Spleen (tissue), 11 donors: ENCODE measurements around the gene MACROD2. TPM values are rescaled to one million over a fixed set of nuclear protein-coding genes. Genes with fewer than 3 reads are reported as not detected.

Experiments
- DNase-seq: peaks from one replicate; pipeline ENCODE4 v3.0.0-alpha.2; 2020
- H3K27ac ChIP-seq, 8 donors: fragments of 200-600 bp; sonication (generic) in 7 of 8; 1 replicate in 4 of 8; 2 replicates in 4 of 8; pipeline versions ENCODE4 v1.5.0 to v1.8.0; 2016 to 2021; ENCODE audit warnings: inconsistent platforms in 4 of 8, mild to moderate bottlenecking in 4 of 8, moderate library complexity in 1 of 8
- H3K27me3 ChIP-seq, 7 donors: fragments of 200-600 bp; sonication (generic) in 6 of 7; replicated peaks in 1 of 7; 1 replicate in 4 of 7; 2 replicates in 3 of 7; pipeline versions ENCODE4 v1.5.0 to v1.8.0; 2016 to 2021; ENCODE audit warnings: inconsistent platforms in 3 of 7, mild to moderate bottlenecking in 1 of 7
- H3K36me3 ChIP-seq, 6 donors: fragments of 200-600 bp; sonication (generic) in 5 of 6; 1 replicate in 4 of 6; 2 replicates in 2 of 6; pipeline versions ENCODE4 v1.5.0 to v1.8.0; 2016 to 2021; ENCODE audit warnings: inconsistent platforms in 2 of 6
- H3K4me1 ChIP-seq, 6 donors: fragments of 200-600 bp; sonication (generic) in 5 of 6; 1 replicate in 3 of 6; 2 replicates in 3 of 6; pipeline versions ENCODE4 v1.5.0 to v1.8.0; 2016 to 2021; ENCODE audit warnings: inconsistent platforms in 3 of 6
- H3K4me3 ChIP-seq, 8 donors: fragments of 200-600 bp; sonication (generic) in 7 of 8; 1 replicate in 4 of 8; 2 replicates in 4 of 8; pipeline versions ENCODE4 v1.5.0 to v1.8.0; 2016 to 2021; ENCODE audit warnings: inconsistent platforms in 4 of 8, mild to moderate bottlenecking in 4 of 8, moderate library complexity in 2 of 8
- H3K9me3 ChIP-seq, 8 donors: fragments of 200-600 bp; sonication (generic) in 7 of 8; 1 replicate in 4 of 8; 2 replicates in 4 of 8; pipeline versions ENCODE4 v1.5.0 to v1.8.0; 2016 to 2021; ENCODE audit warnings: inconsistent platforms in 4 of 8
- CTCF ChIP-seq, 11 experiments: fragments of 200-600 bp in 7 of 11; fragments of 450-650 bp in 4 of 11; sonication (generic) in 4 of 11; IDR thresholded peaks in 8 of 11; conservative IDR thresholded peaks in 3 of 11; 1 replicate in 7 of 11; 2 replicates in 4 of 11; pipeline versions ENCODE4 v1.4.0 to v1.8.0; 2016 to 2021; ENCODE audit warnings: antibody characterized with exemption in 11 of 11, inconsistent platforms in 4 of 11, mild to moderate bottlenecking in 1 of 11
- POLR2A ChIP-seq, 3 donors: fragments of 450-650 bp; IDR thresholded peaks; one replicate each; pipeline ENCODE4 v1.5.1; 2017; ENCODE audit warnings: antibody characterized with exemption in 3 of 3, mild to moderate bottlenecking in 1 of 3
- POLR2AphosphoS5 ChIP-seq, 3 donors: sonication (generic); formaldehyde crosslinking; IDR thresholded peaks; one replicate each; pipeline ENCODE4 v1.5.1; 2017; ENCODE audit warnings: antibody characterized with exemption in 3 of 3
- WGBS, 5 donors: extraction: QIAGEN DNeasy Blood & Tissue Kit in 3 of 5; methylation state at CpG; one replicate each; pipeline versions ENCODE4 v1.1.5 to v1.1.7; 2013 to 2018; 5-methylcytosine and 5-hydroxymethylcytosine counted together
- intact Hi-C: fragments of 100-400 bp; cut with DNase I; formaldehyde crosslinking; loops from one replicate; pipeline ENCODE4 v1.15.0; 2023; ENCODE audit warnings: low total_unique reads
- polyA plus RNA-seq, 3 donors: library from polyadenylated mRNA; stranded (reverse); fragments of 200-250 nt; gene quantifications; one replicate each; pipeline ENCODE4 v1.2.1, GENCODE V29; 2013
- total RNA-seq, 7 donors: library from RNA; depleted of rRNA in 3 of 7; stranded (reverse); fragments of >200 nt in 3 of 7; fragmentation: NEBNext Ultra II Directional in 4 of 7; extraction: Animal tissue kit (Norgen Biotek cat#: 25700) in 4 of 7; gene quantifications; one replicate each; pipeline versions ENCODE4 v1.1.0 to v1.2.1, GENCODE V29; 2016 to 2021
- donor health status: healthy with polysubstance abuse.
- donor health status: DM: no; HTN: no; CAD: no; lungs with moderate emphysema.
- donor health status: DM: no; HTN: no; CAD: no.
- donor health status: Bipolar disorder and iron deficiency.
- donor health status: healthy.
- donor health status: DM: no; HTN: no; CAD: no.
- donor health status: DM: yes; HTN: yes; CAD: no.

The MACROD2 gene
- total and polyA plus RNA-seq, 10 donors = 1.5 to 4.7 (median 3.4) TPM

- Histone ChIP-seq H3K4me1 (no peaks in the 10 kb centered on the region), H3K27ac (no peak overlapping the region)
- intact Hi-C loops = no loop called here
These were observed 1768.0 kb downstream of the MACROD2 start for GRCh38 chr20:15763366-15763765.

GRCh38 chr20:15767586-15767985 lies 1772.3 kb downstream of the MACROD2 start:
- Histone ChIP-seq H3K9me3 (no peaks in the 10 kb centered on the region), H3K27me3 (no peaks in the 10 kb centered on the region), H3K4me1 (no peaks in the 10 kb centered on the region), H3K4me3 (no peak overlapping the region), H3K27ac (no peak overlapping the region), H3K36me3 (no peaks in the 10 kb centered on the region)
- no peak for DNase-seq
- intact Hi-C loops = no loop called here
- WGBS, 5 donors = 39 to 61% (median 50%) methylated on average over 1 of the region's 1 CpG
- TF ChIP-seq CTCF (IDR thresholded peaks at IDR 0.05 in 8 of 11, conservative IDR thresholded peaks at IDR 0.05 in 3 of 11) (no peak), POLR2AphosphoS5 (IDR thresholded peaks at IDR 0.05) (no peak), POLR2A (IDR thresholded peaks at IDR 0.05) (no peak)

More at GRCh38 chr20:15763366-15763765, 1768.0 kb downstream of the MACROD2 start:
- TF ChIP-seq POLR2AphosphoS5 (IDR thresholded peaks at IDR 0.05) (no peak), POLR2A (IDR thresholded peaks at IDR 0.05) (no peak), CTCF (IDR thresholded peaks at IDR 0.05 in 8 of 11, conservative IDR thresholded peaks at IDR 0.05 in 3 of 11) (no peak)
- H3K36me3 ChIP-seq = no peaks in the 10 kb centered on the region
- DNase-seq = no peak
- H3K27me3 ChIP-seq = no peaks in the 10 kb centered on the region
- no peaks in the 10 kb centered on the region for H3K9me3 ChIP-seq
- no peak overlapping the region for H3K4me3 ChIP-seq

GRCh38 chr20:15767999-15768741 lies 1772.9 kb downstream of the MACROD2 start:
- intact Hi-C loops = no loop called here
- no peaks in the 10 kb centered on the region for H3K27me3 ChIP-seq
- H3K36me3 ChIP-seq = no peaks in the 10 kb centered on the region
- H3K4me3 ChIP-seq = no peak overlapping the region
- H3K4me1 ChIP-seq = no peaks in the 10 kb centered on the region
- no peak overlapping the region for H3K27ac ChIP-seq
- no peaks in the 10 kb centered on the region for H3K9me3 ChIP-seq
- 90 to 97% (median 93%) methylated on average over 3 of the region's 3 CpGs for WGBS, 5 donors
- no peak for DNase-seq
- TF ChIP-seq POLR2A (IDR thresholded peaks at IDR 0.05) = no peak
- no peak for TF ChIP-seq CTCF (IDR thresholded peaks at IDR 0.05 in 8 of 11, conservative IDR thresholded peaks at IDR 0.05 in 3 of 11)
- no peak for TF ChIP-seq POLR2AphosphoS5 (IDR thresholded peaks at IDR 0.05)

- intact Hi-C loops = no loop called here
- WGBS, 5 donors = 72 to 85% (median 77%) methylated on average over 3 of the region's 3 CpGs
- Histone ChIP-seq H3K4me3 (no peak overlapping the region), H3K9me3 (peaks cover 0 to 3% (median 0%) of the 10 kb centered on the region in 8 donors), H3K36me3 (no peaks in the 10 kb centered on the region), H3K27me3 (no peaks in the 10 kb centered on the region), H3K27ac (no peak overlapping the region), H3K4me1 (no peaks in the 10 kb centered on the region)
- no peak for DNase-seq
- no peak for TF ChIP-seq POLR2AphosphoS5 (IDR thresholded peaks at IDR 0.05)
- TF ChIP-seq CTCF (IDR thresholded peaks at IDR 0.05 in 8 of 11, conservative IDR thresholded peaks at IDR 0.05 in 3 of 11) = no peak
- TF ChIP-seq POLR2A (IDR thresholded peaks at IDR 0.05) = no peak
These were observed 1777.5 kb downstream of the MACROD2 start for GRCh38 chr20:15772826-15773225.
